Left ventricle myocardium superior (tissue), 1 donor: ENCODE data around the gene ARHGAP8. TPM values are rescaled to one million over a fixed set of nuclear protein-coding genes. Genes with fewer than 3 reads are reported as not detected.
"Not testable (repeated sequence)": the region's sequence is repeated elsewhere in the genome, so short reads cannot be mapped to it uniquely, and the experiment has no call there.

Experiments used
- ATAC-seq: fragments of 200-7000 bp; cut with Tn5 transposase; one replicate; pipeline ENCODE4 v1.9.1; 2020; ENCODE audit warnings: mild to moderate bottlenecking, moderate library complexity
- DNase-seq: peaks from one replicate; pipeline ENCODE4 v3.0.0-alpha.2; 2020
- intact Hi-C: fragments of 100-400 bp; cut with micrococcal nuclease; formaldehyde crosslinking; loops from one replicate; pipeline ENCODE4 v1.11.0; 2022
- total RNA-seq: library from RNA; stranded (reverse); fragmentation: NEBNext Ultra II Directional; extraction: Animal tissue kit (Norgen Biotek cat#: 25700); gene quantifications from one replicate; pipeline ENCODE4 v1.2.1, GENCODE V29; 2021
- donor health status: DM: no; HTN: yes; CAD: no; lungs with severe emphysema.

ARHGAP8 gene
- total RNA-seq, 1 donor from 2014 or later = not detected

GRCh38 chr22:44793506-44794172, 41.3 kb downstream of the ARHGAP8 start:
- ATAC-seq (no peak), DNase-seq (no peak)
- intact Hi-C loops = no loop called here

- no peak for DNase-seq
- no peak for ATAC-seq
- intact Hi-C loops = no loop called here
These were observed 43.6 kb downstream of the ARHGAP8 start for GRCh38 chr22:44795701-44796630.

GRCh38 chr22:44797181-44797725, 44.9 kb downstream of the ARHGAP8 start:
- intact Hi-C loops = no loop called here
- DNase-seq (no peak), ATAC-seq (no peak)

DNA sequence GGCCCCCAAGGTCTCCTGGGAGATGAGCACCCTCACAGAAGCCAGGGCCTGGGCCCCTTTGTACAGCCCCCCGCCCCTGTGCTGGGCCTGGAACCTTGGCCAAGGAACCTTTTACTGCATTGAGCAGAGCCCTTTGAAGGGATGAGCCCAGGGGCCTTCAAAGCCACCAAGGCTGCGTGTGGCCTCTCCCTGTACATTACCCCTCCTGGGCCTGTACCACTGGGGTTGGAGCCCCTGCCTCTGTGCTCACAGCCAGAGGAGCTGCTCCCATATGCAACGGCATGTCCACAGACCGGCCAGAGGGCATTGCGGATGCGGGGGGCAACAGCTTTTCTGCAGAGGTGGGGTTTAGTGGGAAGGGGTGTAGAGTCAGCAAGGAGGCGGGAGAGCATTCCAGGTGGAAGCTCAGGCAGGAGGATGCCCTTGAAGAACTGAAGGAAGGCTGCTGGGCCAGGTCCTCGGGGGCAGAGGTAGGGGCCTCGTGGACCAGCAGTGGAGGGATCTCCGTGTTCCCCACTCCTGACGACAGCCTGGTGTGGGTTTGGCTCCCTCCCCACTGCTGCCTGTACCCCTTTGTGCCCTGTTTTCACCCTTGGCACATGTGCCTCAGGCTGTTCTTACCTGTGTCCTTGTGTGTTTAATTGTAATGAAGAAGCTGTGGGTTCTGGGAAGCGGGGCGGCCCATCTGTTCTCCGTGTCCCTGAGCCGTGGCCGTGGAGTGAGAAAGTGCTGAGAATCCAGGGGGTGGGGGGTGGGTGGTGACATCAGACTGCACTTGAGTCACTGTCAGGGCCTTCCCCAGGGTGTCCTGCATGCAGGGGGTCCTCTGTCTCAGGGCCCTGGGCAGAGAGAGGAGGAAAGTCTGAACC, 46.9 kb downstream of the ARHGAP8 start:
- peak; percentile 0 for DNase-seq
- ATAC-seq = no peak

DNA sequence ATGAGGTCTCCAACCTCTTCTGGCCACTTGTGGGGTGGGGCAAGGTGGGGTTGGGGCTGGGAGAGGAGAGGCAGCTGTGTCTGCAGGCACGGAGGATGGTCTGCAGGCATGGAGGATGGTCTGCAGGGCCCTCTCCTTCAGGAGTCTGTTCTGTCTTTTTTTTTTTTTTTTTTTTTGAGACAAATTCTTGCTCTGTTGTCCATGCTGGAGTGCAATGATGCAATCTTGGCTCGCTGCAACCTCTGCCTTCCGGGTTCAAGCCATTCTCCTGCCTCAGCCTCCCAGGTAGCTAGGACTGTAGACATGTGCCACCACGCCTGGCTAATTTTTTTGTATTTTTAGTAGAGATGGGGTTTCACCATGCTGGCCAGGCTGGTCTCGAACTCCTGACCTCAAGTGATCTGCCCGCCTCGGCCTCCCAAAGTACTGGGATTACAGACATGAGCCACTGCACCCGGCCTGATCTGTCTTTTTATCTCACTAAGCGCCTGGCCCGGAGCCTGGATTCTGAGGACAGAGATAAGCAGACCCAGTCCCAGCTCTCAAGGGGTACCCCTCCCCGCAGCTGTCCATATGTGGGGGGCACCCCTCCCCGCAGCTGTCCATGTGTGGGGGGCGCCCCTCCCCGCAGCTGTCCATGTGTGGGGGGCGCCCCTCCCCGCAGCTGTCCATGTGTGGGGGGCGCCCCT, 47.7 kb downstream of the ARHGAP8 start:
- peak; percentile 28 for DNase-seq
- intact Hi-C loops, ATAC-seq: not testable (repeated sequence)

More for the DNA sequence above, 46.9 kb downstream of the ARHGAP8 start:
- intact Hi-C loops = no loop called here

GRCh38 chr22:44801476-44801875, 49.1 kb downstream of the ARHGAP8 start:
- no peak for ATAC-seq
- DNase-seq = no peak
- intact Hi-C loops = no loop called here

DNA sequence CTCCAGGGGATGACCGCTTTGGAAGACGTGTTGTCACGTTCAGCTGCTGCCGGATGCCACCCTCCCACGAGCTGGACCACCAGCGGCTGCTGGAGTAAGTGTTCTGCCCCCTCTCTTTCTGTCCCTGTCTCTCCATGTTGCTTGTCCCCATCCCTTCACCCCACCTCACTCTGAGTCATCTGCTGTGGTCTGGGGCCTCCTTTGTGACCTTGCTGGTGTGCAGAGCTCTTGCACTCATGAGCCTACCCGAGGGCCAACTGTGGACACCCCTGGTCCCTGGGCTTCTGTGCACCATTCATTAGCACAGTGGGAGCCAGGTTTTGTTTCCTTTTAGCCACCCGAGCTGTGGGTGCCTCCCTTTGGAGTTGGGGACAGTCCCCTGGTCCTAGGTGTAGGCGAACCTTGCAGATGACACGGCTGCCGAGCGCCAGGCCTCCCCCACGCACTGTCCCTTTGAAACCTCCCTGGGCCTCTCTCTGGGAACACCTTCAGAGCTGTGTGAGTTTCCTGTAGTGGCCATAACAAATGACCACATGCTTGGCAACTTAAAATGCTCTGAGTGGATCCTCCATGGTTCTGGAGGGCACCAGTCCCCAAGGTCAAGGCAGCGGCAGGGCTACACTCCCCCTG, 49.8 kb downstream of the ARHGAP8 start:
- DNase-seq (no peak), ATAC-seq (no peak)
- intact Hi-C loops = no loop called here

DNA sequence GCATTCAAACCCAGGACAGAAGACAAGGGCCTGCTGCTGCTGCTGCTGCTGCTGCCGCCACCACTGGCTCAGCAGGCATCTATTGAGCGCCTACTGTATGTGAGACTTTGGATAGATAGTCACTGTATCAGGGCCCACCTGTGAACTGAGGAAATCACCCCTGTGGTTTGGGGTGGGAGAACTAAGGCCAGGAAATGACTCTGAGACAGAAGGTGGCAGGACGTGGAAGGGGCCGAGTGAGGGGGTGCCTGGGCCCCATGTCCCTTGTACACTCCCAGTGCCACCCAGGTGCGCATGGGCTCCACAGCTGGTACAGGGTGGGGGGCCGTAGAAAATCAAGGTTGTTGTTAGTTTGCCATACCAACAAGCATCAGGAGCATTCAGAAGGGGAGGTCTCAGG, 50.6 kb downstream of the ARHGAP8 start:
- DNase-seq (no peak), ATAC-seq (no peak)
- intact Hi-C loops = no loop called here

DNA sequence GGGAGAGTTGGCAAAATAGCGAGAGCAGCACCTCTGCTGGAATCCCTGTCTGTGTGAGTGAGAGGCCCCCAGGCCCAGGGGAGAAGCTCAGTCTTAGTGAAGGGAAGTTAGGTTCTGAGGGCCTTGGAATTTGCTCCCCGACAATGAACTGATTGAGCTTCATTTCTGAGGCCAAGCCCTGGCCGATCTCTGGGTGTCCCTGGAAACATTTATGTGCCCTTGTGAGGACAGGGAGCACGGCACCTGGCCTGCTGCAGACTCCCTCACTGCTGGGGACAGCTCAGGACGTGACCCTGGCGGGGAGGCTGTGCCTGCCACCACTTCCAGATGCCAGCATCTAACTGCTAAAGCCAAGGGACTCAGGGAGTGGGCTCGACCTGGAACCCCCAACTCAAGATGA, 52.0 kb downstream of the ARHGAP8 start:
- intact Hi-C loops = no loop called here
- DNase-seq (no peak), ATAC-seq (no peak)

GRCh38 chr22:44805711-44806110, 53.3 kb downstream of the ARHGAP8 start:
- ATAC-seq (no peak), DNase-seq (no peak)
- intact Hi-C loops = no loop called here

- DNase-seq = no peak
- ATAC-seq = no peak
- intact Hi-C loops = no loop called here
These were observed 54.9 kb downstream of the ARHGAP8 start for GRCh38 chr22:44807232-44807631.

DNA sequence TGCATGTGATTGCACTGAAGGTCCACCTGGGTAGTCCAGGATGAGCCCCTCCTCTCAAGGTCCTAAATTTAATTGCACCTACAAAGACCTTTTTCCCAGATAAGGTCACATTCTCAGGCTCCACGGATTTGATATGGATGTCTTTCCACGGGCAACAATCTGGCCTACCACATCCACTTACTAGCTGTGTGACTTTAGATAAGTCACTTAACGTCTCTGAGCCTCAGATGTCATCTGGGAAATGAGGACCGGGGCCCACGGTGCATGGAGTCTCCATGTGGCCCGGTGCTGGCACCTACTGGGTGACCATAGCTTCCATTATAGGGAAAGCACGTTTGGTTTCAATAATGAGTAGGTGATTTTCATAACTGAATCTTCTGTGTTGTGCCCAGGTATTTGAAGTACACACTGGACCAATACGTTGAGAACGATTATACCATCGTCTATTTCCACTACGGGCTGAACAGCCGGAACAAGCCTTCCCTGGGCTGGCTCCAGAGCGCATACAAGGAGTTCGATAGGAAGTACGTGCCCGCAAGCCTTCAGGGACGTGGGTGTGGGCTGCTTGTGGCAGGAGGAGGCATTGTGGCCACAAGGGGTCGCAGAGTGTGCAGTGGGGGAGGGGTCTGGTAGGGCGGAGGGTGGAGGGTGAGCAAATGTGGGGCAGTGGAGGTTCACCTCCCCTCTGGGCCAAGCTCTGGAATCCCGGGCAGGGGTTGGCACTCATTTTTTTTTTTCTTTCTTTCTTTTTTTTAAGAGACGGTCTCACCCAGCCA, 55.7 kb downstream of the ARHGAP8 start:
- intact Hi-C loops = no loop called here
- DNase-seq (no peak), ATAC-seq (no peak)

GRCh38 chr22:44809456-44809855, 57.1 kb downstream of the ARHGAP8 start:
- ATAC-seq (no peak), DNase-seq (no peak)
- intact Hi-C loops = no loop called here

GRCh38 chr22:44811141-44811540, 58.8 kb downstream of the ARHGAP8 start:
- DNase-seq (no peak), ATAC-seq (no peak)
- intact Hi-C loops = no loop called here

GRCh38 chr22:44813416-44813815, 61.0 kb downstream of the ARHGAP8 start:
- intact Hi-C loops = no loop called here
- no peak for DNase-seq

GRCh38 chr22:44814266-44815098, 62.1 kb downstream of the ARHGAP8 start:
- intact Hi-C loops = no loop called here
- DNase-seq (peak; percentile 18), ATAC-seq (no peak)

More at GRCh38 chr22:44813416-44813815, 61.0 kb downstream of the ARHGAP8 start:
- ATAC-seq = no peak
